ENCODE data around the gene ISOC2. TPM values are rescaled to one million over a fixed set of nuclear protein-coding genes. Genes with fewer than 3 reads are reported as not detected.
A peak's percentile ranks its signal among the peaks of the same experiment; 100 is the strongest.

Gene ISOC2
- polyA plus RNA-seq, 1 donor, result 30.4 TPM

GRCh38 chr19:55477905-55478304 is 16.5 kb upstream of the ISOC2 start:
- no peak overlapping the region for H3K4me3 ChIP-seq (ENCODE audit: low read length)
- no peak for DNase-seq
- no peaks in the 10 kb centered on the region for H3K27me3 ChIP-seq (ENCODE audit: control insufficient read depth, insufficient read depth, low read length)
- peaks cover 6% of the 10 kb centered on the region for H3K9me3 ChIP-seq (ENCODE audit: control insufficient read depth, low read depth, low read length)
- H3K4me1 ChIP-seq (ENCODE audit: control insufficient read depth, insufficient read depth, low read length), result peaks cover 11% of the 10 kb centered on the region
- peaks cover 4% of the 10 kb centered on the region for H3K36me3 ChIP-seq (ENCODE audit: control insufficient read depth, insufficient read depth, low read length)
- WGBS (ENCODE audit: insufficient coverage, low lambda C conversion rate), result no CpG with 5 or more reads among the region's 13 CpGs
- no peak overlapping the region for H3K27ac ChIP-seq (ENCODE audit: low read length)

- H3K27me3 ChIP-seq (ENCODE audit: control insufficient read depth, insufficient read depth, low read length), result no peaks in the 10 kb centered on the region
- WGBS (ENCODE audit: insufficient coverage, low lambda C conversion rate), result no CpG with 5 or more reads among the region's 61 CpGs
- DNase-seq, result peak; percentile 99
Measured at GRCh38 chr19:55476100-55476775, 14.8 kb upstream of the ISOC2 start, which contains the start of gene ZNF628. ZNF628 (plus strand) TSS chr19:55476617; CDS start chr19:55479911, 3,294 bp downstream.

DNA sequence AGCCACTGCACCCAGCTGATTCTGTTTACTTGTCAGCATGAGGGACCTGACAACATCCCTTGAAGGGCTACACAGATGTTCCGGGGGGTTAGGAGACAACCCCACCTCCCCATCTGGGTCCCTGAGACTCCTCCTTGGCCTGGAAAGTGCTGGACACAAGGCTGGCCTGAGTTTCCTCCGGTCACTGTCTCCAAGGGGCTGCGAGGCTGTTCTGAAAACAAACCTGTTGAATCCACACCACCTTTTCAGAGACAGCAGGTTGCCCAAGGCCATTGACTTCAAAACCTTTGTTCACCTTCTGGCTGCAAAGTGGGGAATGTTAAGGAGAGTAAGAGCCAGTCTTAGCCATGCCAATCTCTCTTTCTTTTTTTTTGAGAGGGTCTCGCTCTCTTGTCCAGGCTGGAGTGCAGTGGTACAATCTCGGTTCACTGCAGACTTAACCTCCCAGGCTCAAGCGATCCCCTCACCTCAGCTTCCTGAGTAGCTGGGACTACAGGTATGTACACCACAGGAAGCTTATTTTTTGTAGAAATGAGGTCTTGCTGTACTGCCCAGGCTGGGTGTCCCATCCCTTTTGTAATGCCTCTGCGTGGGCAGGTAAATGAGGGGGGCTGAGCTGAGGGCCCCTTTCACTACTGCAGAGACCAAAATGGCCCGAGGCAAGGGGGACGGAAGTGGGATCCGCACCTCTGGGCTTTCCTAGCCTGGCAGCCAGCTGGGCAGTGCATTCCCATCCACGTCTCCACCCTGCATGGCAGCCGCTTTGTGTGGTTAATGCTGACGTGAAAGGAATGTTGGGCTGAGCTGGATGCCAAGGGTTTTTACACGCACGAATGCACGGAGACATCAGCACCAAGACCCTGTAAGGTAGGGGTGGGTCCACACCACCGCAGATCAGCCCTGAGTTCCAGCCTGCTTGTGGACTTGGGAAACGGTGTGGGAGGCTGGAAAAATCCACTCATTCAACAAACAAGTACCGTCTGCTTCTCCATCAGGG is 13.1 kb upstream of the ISOC2 start:
- no peak overlapping the region for H3K4me3 ChIP-seq (ENCODE audit: low read length)
- H3K4me1 ChIP-seq (ENCODE audit: control insufficient read depth, insufficient read depth, low read length), result peaks cover 11% of the 10 kb centered on the region
- H3K27me3 ChIP-seq (ENCODE audit: control insufficient read depth, insufficient read depth, low read length), result no peaks in the 10 kb centered on the region
- DNase-seq, result no peak
- H3K27ac ChIP-seq (ENCODE audit: low read length), result no peak overlapping the region
- H3K36me3 ChIP-seq (ENCODE audit: control insufficient read depth, insufficient read depth, low read length), result no peaks in the 10 kb centered on the region
- H3K9me3 ChIP-seq (ENCODE audit: control insufficient read depth, low read depth, low read length), result no peaks in the 10 kb centered on the region
- WGBS (ENCODE audit: insufficient coverage, low lambda C conversion rate), result no CpG with 5 or more reads among the region's 19 CpGs

More at GRCh38 chr19:55476100-55476775, 14.8 kb upstream of the ISOC2 start, which contains the start of gene ZNF628:
- Histone ChIP-seq H3K4me3 (ENCODE audit: low read length) (peak within 1 kb of the TSS; percentile 43), H3K9me3 (ENCODE audit: control insufficient read depth, low read depth, low read length) (peaks cover 3% of the 10 kb centered on the region), H3K4me1 (ENCODE audit: control insufficient read depth, insufficient read depth, low read length) (peaks cover 11% of the 10 kb centered on the region), H3K36me3 (ENCODE audit: control insufficient read depth, insufficient read depth, low read length) (no peaks in the 10 kb centered on the region), H3K27ac (ENCODE audit: low read length) (peak within 1 kb of the TSS; percentile 94)

- no peaks in the 10 kb centered on the region for H3K36me3 ChIP-seq (ENCODE audit: control insufficient read depth, insufficient read depth, low read length)
- no CpG with 5 or more reads among the region's 16 CpGs for WGBS (ENCODE audit: insufficient coverage, low lambda C conversion rate)
- no peak overlapping the region for H3K4me3 ChIP-seq (ENCODE audit: low read length)
- no peak overlapping the region for H3K27ac ChIP-seq (ENCODE audit: low read length)
- DNase-seq, result no peak
- H3K27me3 ChIP-seq (ENCODE audit: control insufficient read depth, insufficient read depth, low read length), result no peaks in the 10 kb centered on the region
- H3K4me1 ChIP-seq (ENCODE audit: control insufficient read depth, insufficient read depth, low read length), result peaks cover 11% of the 10 kb centered on the region
- H3K9me3 ChIP-seq (ENCODE audit: control insufficient read depth, low read depth, low read length), result no peaks in the 10 kb centered on the region
Measured at GRCh38 chr19:55473225-55474012, 12.0 kb upstream of the ISOC2 start.

DNA sequence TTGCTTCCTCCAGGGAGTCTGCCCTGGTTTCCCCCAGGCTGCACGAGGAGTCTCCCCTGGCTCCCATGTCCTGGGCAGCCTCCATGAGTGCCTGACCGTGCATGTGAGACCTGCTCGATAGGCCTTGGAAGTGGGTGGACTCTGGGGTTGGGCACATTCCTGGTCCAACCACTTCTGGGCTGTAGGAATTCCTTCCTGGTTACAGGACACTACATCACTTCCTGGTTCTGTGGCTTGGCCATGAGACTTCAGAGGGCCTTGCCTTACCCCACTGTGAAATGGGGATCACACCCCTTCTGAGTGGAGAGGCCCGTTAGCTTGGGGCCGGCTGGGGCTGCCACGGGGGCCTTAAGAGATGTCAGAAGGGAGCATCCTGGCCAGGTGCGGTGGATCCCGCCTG is 11.0 kb upstream of the ISOC2 start:
- H3K4me1 ChIP-seq (ENCODE audit: control insufficient read depth, insufficient read depth, low read length), result peaks cover 5% of the 10 kb centered on the region
- no peak overlapping the region for H3K27ac ChIP-seq (ENCODE audit: low read length)
- H3K4me3 ChIP-seq (ENCODE audit: low read length), result no peak overlapping the region
- no peaks in the 10 kb centered on the region for H3K27me3 ChIP-seq (ENCODE audit: control insufficient read depth, insufficient read depth, low read length)
- DNase-seq, result no peak
- no peaks in the 10 kb centered on the region for H3K9me3 ChIP-seq (ENCODE audit: control insufficient read depth, low read depth, low read length)
- no peaks in the 10 kb centered on the region for H3K36me3 ChIP-seq (ENCODE audit: control insufficient read depth, insufficient read depth, low read length)
- no CpG with 5 or more reads among the region's 8 CpGs for WGBS (ENCODE audit: insufficient coverage, low lambda C conversion rate)

DNA sequence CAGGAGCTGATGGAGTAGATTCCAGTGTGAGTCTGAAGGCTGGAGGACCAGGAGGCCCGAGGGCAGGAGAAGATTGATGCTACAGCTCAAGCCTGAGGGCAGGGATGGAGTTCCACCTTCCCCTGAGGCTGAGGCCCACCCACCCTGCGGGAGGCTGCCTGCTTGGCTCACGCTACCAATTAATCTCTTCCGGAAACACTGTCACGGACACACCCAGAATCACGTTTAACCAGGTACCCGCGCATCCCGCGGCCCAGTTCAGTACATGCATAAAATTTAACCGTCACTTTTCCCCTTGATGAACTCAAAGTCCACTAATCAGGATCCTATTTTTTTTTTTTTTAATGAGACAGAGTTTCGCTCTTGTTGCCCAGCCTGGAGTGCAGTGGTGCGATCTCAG is 9.8 kb upstream of the ISOC2 start:
- H3K4me3 ChIP-seq (ENCODE audit: low read length), result no peak overlapping the region
- no peaks in the 10 kb centered on the region for H3K36me3 ChIP-seq (ENCODE audit: control insufficient read depth, insufficient read depth, low read length)
- no peak overlapping the region for H3K27ac ChIP-seq (ENCODE audit: low read length)
- peaks cover 5% of the 10 kb centered on the region for H3K4me1 ChIP-seq (ENCODE audit: control insufficient read depth, insufficient read depth, low read length)
- DNase-seq, result no peak
- H3K9me3 ChIP-seq (ENCODE audit: control insufficient read depth, low read depth, low read length), result no peaks in the 10 kb centered on the region
- WGBS (ENCODE audit: insufficient coverage, low lambda C conversion rate), result 60% methylated on average over 1 of the region's 13 CpGs
- no peaks in the 10 kb centered on the region for H3K27me3 ChIP-seq (ENCODE audit: control insufficient read depth, insufficient read depth, low read length)

- H3K27ac ChIP-seq (ENCODE audit: low read length), result no peak overlapping the region
- no peaks in the 10 kb centered on the region for H3K9me3 ChIP-seq (ENCODE audit: control insufficient read depth, low read depth, low read length)
- DNase-seq, result no peak
- H3K4me3 ChIP-seq (ENCODE audit: low read length), result no peak overlapping the region
- no peaks in the 10 kb centered on the region for H3K4me1 ChIP-seq (ENCODE audit: control insufficient read depth, insufficient read depth, low read length)
- H3K36me3 ChIP-seq (ENCODE audit: control insufficient read depth, insufficient read depth, low read length), result no peaks in the 10 kb centered on the region
- H3K27me3 ChIP-seq (ENCODE audit: control insufficient read depth, insufficient read depth, low read length), result peaks cover 4% of the 10 kb centered on the region
- no CpG with 5 or more reads among the region's 4 CpGs for WGBS (ENCODE audit: insufficient coverage, low lambda C conversion rate)
Measured at GRCh38 chr19:55468054-55468393, 6.6 kb upstream of the ISOC2 start.

- peak in 1 of 2 donors; percentile 44 for DNase-seq
- peaks cover under 1% of the 10 kb centered on the region for H3K4me1 ChIP-seq (ENCODE audit: control insufficient read depth, insufficient read depth, low read length)
- H3K27ac ChIP-seq (ENCODE audit: low read length), result no peak overlapping the region
- no peak overlapping the region for H3K4me3 ChIP-seq (ENCODE audit: low read length)
- H3K9me3 ChIP-seq (ENCODE audit: control insufficient read depth, low read depth, low read length), result no peaks in the 10 kb centered on the region
- peaks cover 6% of the 10 kb centered on the region for H3K27me3 ChIP-seq (ENCODE audit: control insufficient read depth, insufficient read depth, low read length)
- no peaks in the 10 kb centered on the region for H3K36me3 ChIP-seq (ENCODE audit: control insufficient read depth, insufficient read depth, low read length)
- WGBS (ENCODE audit: insufficient coverage, low lambda C conversion rate), result 80% methylated on average over 2 of the region's 29 CpGs
Measured at GRCh38 chr19:55467236-55468053, 6.0 kb upstream of the ISOC2 start.

GRCh38 chr19:55466241-55466614 is 4.8 kb upstream of the ISOC2 start:
- H3K27ac ChIP-seq (ENCODE audit: low read length), result no peak overlapping the region
- WGBS (ENCODE audit: insufficient coverage, low lambda C conversion rate), result 100% methylated on average over 1 of the region's 4 CpGs
- H3K36me3 ChIP-seq (ENCODE audit: control insufficient read depth, insufficient read depth, low read length), result no peaks in the 10 kb centered on the region
- peaks cover 9% of the 10 kb centered on the region for H3K4me1 ChIP-seq (ENCODE audit: control insufficient read depth, insufficient read depth, low read length)
- H3K27me3 ChIP-seq (ENCODE audit: control insufficient read depth, insufficient read depth, low read length), result peaks cover 6% of the 10 kb centered on the region
- no peaks in the 10 kb centered on the region for H3K9me3 ChIP-seq (ENCODE audit: control insufficient read depth, low read depth, low read length)
- no peak overlapping the region for H3K4me3 ChIP-seq (ENCODE audit: low read length)
- no peak for DNase-seq

Measured in large intestine (tissue), 3 donors.